AG08396 (cell line): ENCODE measurements around the gene ZBTB24.

Experiments used
- DNase-seq: peaks from one replicate; pipeline ENCODE4 v3.0.0; 2012; ENCODE audit warnings: low spot score, mixed read lengths

Gene ZBTB24

GRCh38 chr6:109420751-109421150 is 62.3 kb downstream of the ZBTB24 start:
- no peak for DNase-seq

- DNase-seq: no peak
Measured at GRCh38 chr6:109417646-109418045, 65.4 kb downstream of the ZBTB24 start.
